Activated CD4-positive, alpha-beta T cell treated with anti-CD3 and anti-CD28 coated beads for 24 hours (primary cell): ENCODE results near the gene SOST.

Experiments
- DNase-seq, 2 donors: peaks; one replicate each; pipeline ENCODE4 v3.0.0-alpha.2; 2020; ENCODE audit warnings: low read depth in 2 of 2

SOST gene

DNA sequence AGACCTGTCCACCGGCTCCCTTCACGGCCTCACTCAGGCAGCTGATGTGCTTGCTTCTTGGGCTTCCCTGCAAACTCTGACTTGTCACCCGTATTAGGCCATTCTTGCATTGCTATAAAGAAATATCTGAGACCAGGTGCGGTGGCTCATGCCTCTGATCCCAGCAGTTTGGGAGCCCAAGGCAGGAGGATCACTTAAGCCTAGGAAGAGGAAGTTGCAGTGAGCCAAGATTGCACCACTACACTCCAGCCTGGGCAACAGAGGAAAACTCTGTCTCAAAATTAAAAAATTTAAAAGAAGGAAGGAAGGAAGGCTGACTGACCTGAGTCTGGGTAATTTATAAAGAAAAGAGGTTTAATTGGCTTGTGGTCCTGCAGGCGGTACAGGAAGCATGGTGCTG, 17.0 kb downstream of the SOST start:
- no peak for DNase-seq

DNA sequence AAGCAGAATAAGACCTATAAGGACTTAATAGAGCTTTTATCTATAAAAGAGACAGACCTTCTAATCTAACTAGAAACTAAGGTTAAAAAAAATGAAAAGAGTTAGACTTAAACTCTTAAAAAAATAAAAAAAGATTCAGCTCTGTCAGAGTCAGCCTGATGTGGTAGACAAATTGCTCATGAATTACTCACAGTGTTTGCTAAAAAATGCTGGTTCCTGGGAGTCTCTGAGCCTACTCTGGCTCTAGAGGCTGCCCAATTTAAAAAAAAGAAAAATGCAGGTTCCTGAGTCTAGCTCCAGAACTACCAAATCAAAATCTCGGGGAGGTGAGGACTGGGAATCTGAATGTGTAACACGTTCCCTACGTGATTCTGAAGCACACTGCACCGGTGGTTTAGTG, 18.1 kb downstream of the SOST start:
- no peak for DNase-seq

DNA sequence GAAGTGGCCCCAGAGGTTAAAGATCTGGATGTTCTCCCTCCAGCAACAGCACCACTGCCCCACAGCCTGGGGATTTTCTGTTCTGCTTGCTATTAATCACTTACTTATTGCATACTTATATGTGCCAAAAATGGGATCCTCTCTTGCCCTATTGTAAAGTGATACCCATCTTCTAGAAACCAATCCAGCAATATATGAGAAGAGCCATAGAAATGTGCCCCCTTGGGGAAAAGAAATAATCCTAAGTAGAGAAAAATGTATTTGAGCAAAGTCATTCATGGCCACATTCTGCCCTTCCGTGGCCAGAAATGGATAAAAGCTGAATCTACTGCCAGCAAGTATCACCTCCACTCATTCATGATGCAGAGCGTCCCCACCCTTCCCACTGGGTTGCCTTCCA, 20.9 kb downstream of the SOST start:
- DNase-seq = no peak

DNA sequence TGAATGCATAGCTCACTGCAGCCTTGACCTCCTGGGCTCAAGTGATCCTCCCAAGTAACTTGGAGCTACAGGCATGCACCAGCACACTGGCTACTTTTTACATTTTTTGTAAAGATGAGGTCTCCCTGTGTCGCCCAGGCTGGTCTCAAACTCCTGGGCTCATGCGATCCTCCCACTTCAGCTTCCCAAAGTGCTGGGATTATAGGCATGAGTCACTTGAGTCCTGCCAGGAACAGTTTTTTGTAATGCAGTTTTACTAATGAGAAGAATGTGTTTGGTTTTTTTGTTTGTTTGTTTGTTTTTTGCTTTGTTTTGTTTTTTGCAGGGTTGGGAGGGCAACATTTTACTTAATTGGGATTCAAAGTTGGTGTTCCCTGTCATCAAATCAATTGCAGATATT, 22.2 kb downstream of the SOST start:
- DNase-seq = no peak

DNA sequence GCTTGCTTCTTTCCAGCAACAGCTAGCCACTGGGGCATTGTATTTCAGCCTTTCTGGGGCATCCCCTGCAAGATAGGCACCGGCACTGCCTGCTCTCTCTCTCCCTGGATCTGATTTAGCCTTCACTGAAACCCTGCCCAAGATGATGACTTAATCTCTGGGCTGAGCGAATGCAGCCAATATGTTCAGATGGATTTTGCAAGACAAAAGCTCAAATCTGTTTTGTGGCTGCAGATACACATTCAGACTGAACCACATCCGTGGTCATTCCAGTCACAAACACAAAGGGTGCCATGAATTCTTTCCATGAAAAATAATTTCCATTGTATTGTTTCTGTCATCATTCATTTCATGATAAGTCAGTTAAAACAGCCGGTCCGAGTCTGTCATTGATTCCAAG, 24.2 kb downstream of the SOST start:
- DNase-seq = no peak

DNA sequence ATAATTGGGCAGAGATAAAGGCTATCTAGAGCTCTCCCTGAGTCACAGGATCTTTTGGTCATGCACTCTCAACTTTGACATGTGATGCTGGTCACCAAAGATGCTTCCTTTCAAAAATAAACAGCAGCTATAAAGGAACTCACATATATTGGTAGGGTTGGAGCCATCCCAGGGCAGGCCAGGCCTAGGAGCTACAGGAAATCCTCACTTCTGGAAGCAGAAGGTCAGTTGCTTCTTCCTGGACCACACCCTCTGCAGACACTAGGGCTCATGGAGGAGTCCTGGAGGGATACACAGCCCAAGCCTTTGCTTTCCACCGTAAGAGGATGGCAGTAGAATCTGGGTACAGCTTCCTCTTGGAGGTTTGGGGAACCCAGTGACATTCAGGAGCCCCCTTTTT, 24.6 kb downstream of the SOST start:
- no peak for DNase-seq

DNA sequence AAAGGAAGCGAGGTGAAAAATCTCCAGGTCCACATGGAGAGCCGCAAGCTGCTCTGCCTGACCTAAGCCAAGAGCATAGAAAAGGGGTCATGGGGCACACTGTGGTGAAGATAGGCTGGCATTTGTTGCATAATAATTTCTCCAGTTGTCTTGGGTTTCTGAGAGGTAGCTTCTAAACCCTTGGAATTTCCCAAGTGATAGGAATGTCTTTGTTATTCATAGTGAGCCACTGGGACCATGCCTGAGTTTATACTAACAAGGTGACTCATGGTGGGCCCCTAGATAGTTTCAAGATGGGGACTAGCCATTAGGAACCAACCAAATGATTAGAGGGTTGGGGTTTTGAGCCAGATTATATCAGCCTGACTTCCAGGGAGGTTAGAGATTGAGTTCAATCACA, 25.6 kb downstream of the SOST start:
- no peak for DNase-seq

DNA sequence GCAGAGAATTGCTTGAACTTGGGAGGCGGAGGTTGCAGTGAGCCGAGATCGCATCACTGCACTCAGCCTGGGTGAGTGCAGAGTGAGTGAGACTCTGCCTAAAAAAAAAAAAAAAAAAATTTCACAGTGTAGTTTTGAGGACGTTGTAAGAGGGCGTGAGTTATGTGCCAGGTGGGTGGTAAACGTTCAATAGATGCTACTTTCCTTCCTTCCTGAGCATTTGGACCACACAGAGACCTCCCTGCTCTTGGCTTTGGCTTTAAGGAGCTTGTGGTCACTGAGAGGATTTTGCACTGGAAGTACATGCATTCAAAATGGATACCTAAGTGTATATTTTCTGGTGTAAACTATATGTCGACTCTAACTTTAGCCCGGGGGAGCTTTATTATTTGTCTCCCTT, 30.5 kb downstream of the SOST start:
- DNase-seq = no peak

DNA sequence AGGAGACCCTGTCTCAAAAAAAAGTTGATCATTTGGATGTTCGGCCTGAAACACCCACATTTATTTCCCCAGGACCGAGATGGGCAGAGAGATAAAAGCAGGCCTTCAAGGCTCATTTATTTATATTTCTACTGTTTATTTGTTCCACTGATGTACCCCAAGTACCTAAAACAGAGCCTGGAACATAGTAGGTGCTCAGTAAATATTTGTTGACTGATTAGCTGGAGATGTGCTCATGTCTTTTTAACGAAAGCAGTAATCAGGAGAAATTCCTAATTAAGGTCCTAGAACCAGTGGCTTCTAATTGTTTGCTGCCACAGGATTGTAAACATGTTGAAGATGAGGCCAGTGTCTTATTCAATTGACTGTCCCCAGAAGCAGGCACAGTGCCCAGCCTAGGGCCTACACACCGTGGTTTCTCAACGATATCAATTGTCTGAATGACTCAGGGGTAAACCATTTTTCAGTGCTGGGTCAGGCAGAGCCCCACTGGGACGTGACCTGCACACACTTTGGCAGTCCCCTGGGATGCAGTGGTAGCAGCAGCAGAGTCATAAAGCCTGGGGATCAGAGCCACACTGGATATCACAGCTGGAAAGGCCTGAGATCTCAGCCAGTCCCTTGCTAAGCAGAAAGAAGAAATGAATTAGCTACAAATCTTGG, 34.8 kb downstream of the SOST start:
- no peak for DNase-seq

DNA sequence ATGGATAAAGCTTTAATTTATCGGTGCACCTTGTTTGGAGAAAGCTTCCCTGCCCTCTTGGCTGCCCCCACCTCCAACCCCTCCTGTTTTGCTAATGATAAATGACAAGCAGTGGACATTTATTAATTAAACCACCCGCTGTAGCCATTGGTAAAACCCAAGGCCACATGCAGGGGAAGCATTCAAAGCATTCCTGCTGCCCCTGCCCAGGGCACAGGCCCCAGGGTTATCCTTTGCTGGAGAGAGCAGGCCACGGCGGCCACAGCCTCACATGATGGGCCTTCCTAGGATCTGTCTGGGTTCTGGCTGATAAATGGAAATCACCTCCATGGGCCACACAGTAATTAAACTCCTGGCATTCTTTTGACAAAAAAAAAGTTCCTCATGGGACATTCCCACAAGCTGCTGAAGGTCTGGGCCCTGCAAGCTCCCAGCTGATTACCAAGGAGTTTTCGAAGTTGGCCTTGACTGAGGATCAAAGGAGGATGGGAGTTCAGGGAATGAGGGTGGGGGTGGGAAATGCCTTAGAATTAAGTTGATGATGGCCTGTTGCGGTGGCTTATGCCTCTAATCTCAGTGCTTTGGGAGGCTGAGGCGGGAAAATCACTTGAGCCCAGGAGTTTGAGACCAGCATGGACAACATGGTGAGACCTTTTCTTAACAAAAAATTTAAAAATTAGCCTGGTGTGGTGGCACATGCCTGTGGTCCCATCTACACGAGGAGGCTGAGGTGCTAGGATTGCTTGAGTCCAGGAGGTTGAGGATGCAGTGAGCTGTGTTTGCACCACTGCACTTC, 35.5 kb downstream of the SOST start:
- no peak for DNase-seq

DNA sequence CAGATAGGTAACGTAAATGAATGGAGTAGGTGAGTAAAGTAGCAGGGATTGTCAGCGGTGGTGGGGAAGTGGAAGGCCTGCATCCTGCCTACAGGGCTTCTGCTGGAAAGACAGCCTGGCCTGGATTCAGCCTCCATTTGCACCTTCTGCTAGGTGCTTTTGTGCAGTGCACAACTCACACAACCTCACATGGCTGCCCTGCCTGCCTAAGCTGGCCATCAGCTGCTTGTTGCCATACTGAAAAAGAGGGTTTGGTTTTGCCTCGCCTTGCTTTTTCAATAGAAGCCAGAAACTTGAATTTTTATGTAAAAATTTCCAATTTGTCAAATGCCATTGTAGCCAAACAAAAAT, 36.3 kb downstream of the SOST start:
- no peak for DNase-seq

DNA sequence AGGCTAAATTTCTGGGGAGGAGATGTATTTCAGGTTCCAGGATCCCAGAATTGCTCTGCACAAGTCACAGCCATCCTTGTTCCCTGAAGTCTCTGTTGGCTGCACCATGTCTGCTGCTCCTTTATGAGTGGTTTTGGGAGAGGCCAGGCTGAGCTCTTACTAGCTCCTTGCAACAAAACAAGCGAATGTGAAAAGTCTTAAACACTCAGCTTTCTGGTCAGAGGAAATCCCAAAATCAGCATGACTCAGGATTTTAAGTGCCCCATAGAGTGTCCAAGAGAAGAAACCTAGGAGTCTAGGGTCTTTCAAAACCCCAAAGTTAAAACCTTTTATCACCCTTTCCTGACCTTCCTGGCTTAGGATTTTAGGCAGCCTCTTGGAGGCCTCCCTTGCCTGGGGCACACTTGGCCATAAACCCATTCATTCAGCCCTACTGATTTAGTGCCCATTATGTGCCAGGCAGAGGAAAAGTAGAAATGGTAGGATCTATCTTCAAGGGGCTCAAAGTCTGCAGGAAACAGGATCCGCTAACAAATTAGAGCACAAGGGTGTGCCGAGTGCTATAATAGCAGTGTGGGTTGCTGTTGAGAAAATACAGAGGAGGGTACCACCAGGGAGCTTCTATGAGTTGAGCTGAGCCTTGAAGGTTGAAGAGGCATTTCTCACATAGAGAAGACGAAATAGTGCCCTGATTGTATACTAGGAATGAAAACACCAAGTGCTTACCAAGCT, 36.9 kb downstream of the SOST start:
- DNase-seq = no peak

DNA sequence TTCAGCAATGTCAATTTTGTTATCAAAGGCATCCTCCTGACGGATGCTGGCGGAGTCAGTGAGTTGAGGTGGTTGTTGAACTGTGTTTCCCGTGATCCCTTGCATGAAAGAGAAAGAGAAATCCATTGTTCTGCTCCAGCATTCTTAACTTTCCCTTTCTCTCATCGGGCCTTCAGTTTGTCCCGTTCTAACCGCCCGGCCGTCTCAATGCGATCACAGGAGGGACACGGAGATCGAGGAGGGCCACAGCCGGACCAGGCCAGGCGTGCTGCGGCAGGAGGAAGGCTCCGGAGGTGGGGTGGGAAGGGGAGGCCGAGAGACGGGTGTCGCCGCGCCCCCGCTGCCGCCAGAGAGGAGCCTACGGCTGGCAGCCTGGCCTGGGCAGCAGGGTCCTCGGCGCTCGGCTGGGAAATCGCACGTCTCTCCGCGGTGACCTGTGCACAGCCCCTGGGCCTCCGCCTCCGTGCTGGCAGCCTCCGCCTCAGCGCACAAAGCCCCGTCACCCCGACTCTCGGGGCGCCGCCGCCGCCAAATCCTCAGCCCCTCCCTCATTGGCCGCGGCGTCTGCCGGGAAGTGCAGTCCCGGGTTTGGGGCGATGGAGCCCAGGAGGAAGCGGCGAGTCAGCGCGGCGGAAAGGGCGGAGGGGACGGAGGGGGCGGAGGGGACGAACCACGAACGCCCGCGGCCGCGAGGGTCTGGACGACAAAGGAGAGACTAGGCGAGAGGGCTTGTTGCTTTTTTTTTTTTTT, 38.1 kb downstream of the SOST start:
- DNase-seq = peak; percentile 60 to 67

DNA sequence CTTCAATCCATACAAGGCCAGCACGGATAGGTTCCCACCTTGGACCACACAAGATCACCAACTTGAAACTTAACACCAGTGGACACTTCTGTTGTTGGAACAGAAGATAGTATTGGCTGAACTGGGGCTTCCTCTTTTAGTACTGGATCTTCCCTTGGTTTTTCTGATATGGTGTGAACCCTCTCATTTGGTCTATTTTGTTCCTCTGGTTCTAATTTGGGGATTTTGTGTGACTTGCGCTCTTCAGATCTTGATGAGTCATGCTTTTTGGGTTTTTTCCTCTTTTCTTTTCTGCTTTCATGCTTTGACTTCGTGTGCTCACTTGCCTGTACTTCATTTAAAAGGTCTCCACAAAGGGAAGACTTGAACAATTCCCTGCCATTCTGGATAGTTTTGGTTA, 39.0 kb downstream of the SOST start:
- no peak for DNase-seq

DNA sequence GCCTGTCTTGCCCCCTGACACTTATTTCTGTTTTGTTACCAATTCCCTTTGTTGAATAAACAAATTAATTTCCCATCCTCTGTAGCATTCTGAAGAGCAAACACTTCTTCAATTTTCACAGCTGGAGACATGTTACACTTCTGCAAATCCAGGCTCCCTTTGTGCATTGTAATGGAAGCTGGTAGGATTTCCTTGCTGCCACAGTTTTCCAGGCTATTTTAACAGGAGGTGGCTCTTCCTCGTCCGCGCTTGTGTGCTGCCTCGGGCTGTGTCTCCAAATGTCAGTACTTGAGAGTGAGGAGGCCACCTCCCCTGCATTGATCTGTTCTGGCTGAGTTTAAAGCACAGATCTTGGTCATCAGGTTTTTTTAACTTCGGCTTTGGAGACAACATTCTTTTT, 40.0 kb downstream of the SOST start:
- no peak for DNase-seq

DNA sequence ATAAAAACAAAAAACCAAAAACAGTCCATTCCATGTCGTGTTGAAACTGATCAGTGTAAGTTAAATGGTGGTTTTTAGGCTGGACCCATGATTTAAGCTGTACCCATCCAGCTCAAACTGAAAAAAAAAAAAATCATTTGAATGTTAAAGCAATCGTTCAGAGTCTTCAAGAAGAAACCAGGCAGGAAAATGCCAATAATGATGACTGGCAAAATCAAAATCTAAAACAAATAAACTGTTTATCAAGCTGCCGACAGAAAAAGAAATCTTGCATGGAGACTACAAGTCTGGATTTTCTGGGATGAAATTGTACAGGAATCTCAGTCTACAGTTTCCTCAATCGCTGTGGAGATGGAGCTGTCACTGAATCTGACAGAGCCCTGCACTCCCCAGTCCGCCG, 40.7 kb downstream of the SOST start:
- no peak for DNase-seq

DNA sequence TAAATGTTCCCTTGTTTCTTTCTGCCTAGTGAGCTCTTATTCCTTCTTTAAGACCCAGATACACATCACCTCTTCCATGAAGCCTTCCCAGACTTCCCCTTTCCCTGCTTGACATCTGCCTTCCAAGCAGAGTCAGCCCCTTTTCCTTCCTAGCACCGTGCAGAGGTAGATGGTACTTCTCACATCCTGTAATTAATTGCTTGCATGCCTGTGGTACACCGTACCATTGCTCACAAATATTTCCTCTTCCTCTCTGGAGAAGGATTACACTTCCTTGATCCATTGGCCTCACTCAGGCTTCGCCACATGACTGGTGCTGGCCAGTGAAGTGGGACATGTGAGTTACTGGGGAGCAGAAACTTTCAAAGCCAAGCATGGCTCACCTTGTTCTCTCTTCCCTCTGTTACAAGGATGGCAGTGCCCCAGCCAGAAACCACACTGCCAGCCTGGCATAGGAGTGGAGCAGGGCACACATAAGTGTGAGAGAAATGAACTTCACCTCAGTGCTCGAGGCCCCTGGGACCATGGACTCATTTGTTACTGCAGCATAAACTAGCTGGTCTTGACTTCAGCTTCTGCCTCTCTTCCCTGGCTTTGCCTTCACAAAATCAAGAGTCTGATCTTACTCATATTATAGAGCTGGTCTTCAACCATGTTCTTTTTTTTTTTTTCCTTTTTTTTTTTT, 44.0 kb downstream of the SOST start:
- no peak for DNase-seq

DNA sequence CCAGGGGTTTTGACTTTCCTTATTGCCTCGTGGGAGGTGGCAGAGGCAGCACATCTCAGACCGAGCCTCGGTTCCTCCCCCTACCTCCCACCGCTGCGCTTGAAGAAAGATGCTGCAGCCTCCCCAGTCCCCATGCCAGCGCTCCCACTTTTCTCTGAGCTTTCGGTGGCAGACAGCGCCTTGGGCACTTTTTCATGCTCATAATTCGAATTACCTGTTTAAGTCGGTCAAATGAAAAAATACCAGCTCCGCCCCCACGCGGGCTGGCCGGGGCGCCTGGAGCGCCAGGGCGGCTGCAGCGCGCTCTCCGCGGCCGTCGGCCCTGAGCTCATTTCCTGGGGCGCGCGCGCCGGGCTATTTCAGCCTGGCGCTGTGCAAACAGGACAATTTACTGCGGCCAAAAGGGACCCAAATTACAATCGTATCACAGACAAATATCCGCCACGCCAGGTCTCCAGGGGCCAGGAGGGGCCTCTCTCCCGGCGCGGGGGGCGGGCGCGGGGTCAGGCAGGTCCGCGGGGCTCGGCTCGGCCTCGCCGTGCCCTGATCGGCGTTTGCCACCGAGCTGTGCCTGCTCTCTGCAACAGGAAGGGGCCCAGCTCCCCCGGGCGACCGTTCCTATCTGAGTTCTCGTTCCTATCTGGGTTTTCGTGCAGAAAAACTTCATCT, 45.0 kb downstream of the SOST start:
- DNase-seq = no peak

DNA sequence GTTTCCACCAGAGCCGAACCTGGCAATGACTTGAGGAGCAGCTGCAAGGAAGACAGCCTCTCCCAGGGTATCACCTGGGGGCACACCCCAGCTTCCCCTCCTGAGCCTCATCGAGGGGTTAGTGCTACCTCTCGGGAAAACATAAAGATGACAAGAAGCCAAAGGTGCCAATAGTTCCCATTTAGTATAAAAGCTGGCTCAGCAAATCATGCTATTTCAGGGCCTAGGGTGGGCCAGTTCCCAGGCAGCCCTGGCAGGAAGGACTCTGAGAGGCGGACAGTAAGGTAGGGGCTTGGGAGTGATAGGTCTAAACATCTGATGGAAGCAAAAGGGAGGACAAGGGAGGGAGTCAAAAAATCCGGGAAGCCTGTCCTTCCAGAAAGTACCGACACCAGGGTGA, 46.2 kb downstream of the SOST start:
- no peak for DNase-seq

DNA sequence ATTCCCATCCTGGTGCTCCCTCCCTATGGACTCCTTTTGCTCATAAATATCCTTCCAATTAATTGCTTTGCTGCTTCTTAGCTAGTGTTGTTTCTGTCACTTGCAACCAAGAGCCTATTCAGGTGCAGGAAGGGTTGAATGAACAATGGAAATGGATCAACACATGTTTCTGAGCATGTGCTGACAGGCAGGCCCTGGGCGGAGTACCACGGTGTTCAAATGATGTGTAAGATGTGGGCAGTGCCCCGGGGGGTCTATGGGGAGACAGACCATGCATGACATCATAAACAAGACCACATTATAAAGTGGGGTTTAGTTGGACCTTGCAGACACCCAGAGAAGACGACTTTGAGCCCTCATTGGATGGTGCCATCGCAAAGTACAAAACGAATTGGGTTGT, 48.5 kb downstream of the SOST start:
- DNase-seq = no peak

DNA sequence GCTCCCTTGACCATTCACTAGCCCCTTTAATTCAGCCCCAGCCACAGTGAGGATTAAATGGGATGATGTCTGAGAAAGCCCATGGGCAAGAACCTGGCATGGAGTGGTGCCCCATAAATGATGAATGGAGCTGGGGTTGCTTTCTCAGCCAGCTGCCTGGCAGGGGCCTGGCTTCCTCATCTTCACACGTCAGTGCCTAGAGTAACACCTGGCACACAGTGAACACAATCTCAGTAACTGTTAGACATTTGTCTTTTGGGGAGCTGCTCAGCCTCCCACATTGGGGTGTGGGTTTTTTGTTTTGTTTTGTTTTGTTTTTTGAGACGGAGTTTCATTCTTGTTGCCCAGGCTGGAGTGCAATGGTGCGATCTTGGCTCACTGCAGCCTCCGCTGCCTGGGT, 49.4 kb downstream of the SOST start:
- DNase-seq = no peak
